Prostate gland (tissue), 2 donors: ENCODE data around the gene TMEM229A.
"Not testable (repeated sequence)": the region's sequence is repeated elsewhere in the genome, so short reads cannot be mapped to it uniquely, and the experiment has no call there.

Source experiments
- CTCF ChIP-seq, 4 experiments: fragments of 200-600 bp in 2 of 4; fragments of 450-650 bp in 2 of 4; sonication (generic) in 2 of 4; IDR thresholded peaks; 1 replicate in 3 of 4; 2 replicates in 1 of 4; pipeline ENCODE4 v1.5.1; 2016 to 2019; ENCODE audit warnings: antibody characterized with exemption in 4 of 4, mild to moderate bottlenecking in 2 of 4, moderate library complexity in 2 of 4
- POLR2A ChIP-seq: fragments of 450-650 bp; IDR thresholded peaks from one replicate; pipeline ENCODE4 v1.6.1; 2016; ENCODE audit warnings: antibody characterized with exemption, mild to moderate bottlenecking

DNA sequence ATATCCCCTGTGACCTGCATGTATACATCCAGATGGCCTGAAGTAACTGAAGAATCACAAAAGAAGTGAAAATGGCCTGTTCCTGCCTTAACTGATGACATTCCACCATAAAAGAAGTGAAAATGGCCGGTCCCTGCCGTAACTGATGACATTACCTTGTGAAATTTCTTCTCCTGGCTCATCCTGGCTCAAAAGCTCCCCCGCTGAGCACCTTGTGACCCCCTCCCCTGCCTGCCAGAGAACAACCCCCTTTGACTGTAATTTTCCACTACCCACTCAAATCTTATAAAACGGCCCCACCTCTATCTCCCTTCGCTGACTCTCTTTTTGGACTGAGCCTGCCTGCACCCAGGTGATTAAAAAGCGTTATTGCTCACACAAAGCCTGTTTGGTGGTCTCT is 24.6 kb downstream of the TMEM229A start:
- not testable (repeated sequence) for TF ChIP-seq CTCF (IDR thresholded peaks at IDR 0.05); POLR2A
